GM23338 (cell line): ENCODE measurements around the gene FLNC. TPM values are rescaled to one million over a fixed set of nuclear protein-coding genes. Genes with fewer than 3 reads are reported as not detected.

ENCODE experiments used
- ATAC-seq: fragments of 200-7000 bp; cut with Tn5 transposase; 3 replicates; pipeline ENCODE4 v1.9.1; 2020
- DNase-seq: peaks from one replicate; pipeline ENCODE4 v3.0.0-alpha.2; 2015; ENCODE audit warnings: low spot score
- H2AFZ ChIP-seq: fragments of 200-600 bp; sonication (generic); 2 replicates; pipeline ENCODE4 v1.8.0; 2016; ENCODE audit warnings: antibody characterized with exemption, mild to moderate bottlenecking, moderate library complexity
- H3F3A ChIP-seq: fragments of 200-600 bp; sonication (generic); replicated peaks from 2 replicates; pipeline ENCODE4 v1.8.0; 2017; ENCODE audit warnings: antibody characterized with exemption, mixed run types, low read depth
- H3K27ac ChIP-seq: fragments of 200-600 bp; sonication (generic); 2 replicates; pipeline ENCODE4 v1.6.1; 2016; ENCODE audit warnings: low read depth
- H3K27me3 ChIP-seq: fragments of 200-600 bp; sonication (generic); 2 replicates; pipeline ENCODE4 v1.8.0; 2016; ENCODE audit warnings: mild to moderate bottlenecking, mixed run types, moderate library complexity; ENCODE audit not compliant: insufficient read depth
- H3K36me3 ChIP-seq: fragments of 200-600 bp; sonication (generic); 2 replicates; pipeline ENCODE4 v1.8.0; 2016; ENCODE audit warnings: mild to moderate bottlenecking; ENCODE audit not compliant: insufficient read depth
- H3K4me1 ChIP-seq: fragments of 200-600 bp; sonication (generic); 2 replicates; pipeline ENCODE4 v1.8.0; 2016; ENCODE audit warnings: mild to moderate bottlenecking, moderate library complexity; ENCODE audit not compliant: insufficient read depth
- H3K4me2 ChIP-seq: fragments of 200-600 bp; sonication (generic); 2 replicates; pipeline ENCODE4 v1.7.1; 2017; ENCODE audit warnings: mixed run types
- H3K4me3 ChIP-seq: fragments of 200-600 bp; sonication (generic); 2 replicates; pipeline ENCODE4 v1.6.1; 2016; ENCODE audit warnings: mixed run types
- H3K79me2 ChIP-seq: fragments of 200-600 bp; sonication (generic); replicated peaks from 2 replicates; pipeline ENCODE4 v1.8.0; 2017; ENCODE audit warnings: mild to moderate bottlenecking; ENCODE audit not compliant: insufficient read depth
- H3K9me2 ChIP-seq: fragments of 200-600 bp; sonication (generic); 2 replicates; pipeline ENCODE4 v1.8.0; 2017; ENCODE audit not compliant: insufficient read depth
- H4K20me1 ChIP-seq: fragments of 200-600 bp; sonication (generic); replicated peaks from 2 replicates; pipeline ENCODE4 v1.8.0; 2017; ENCODE audit warnings: mild to moderate bottlenecking; ENCODE audit not compliant: insufficient read depth
- H3K27ac Mint-ChIP-seq: 2 replicates; pipeline ENCODE4 v1.8.0; 2020; ENCODE audit warnings: inconsistent platforms, mild to moderate bottlenecking, moderate library complexity, mixed read lengths
- H3K27me3 Mint-ChIP-seq: 3 replicates; pipeline ENCODE4 v1.8.0; 2022; ENCODE audit warnings: low read depth, mild to moderate bottlenecking, moderate library complexity, mixed read lengths, inconsistent platforms; ENCODE audit not compliant: insufficient read depth, poor library complexity
- H3K36me3 Mint-ChIP-seq: 3 replicates; pipeline ENCODE4 v1.8.0; 2021; ENCODE audit warnings: low read depth, mild to moderate bottlenecking, inconsistent platforms, moderate library complexity, mixed read lengths
- H3K4me1 Mint-ChIP-seq: 3 replicates; pipeline ENCODE4 v1.8.0; 2020; ENCODE audit warnings: mild to moderate bottlenecking, inconsistent platforms, mixed read lengths
- H3K4me3 Mint-ChIP-seq: 3 replicates; pipeline ENCODE4 v1.8.0; 2021; ENCODE audit warnings: moderate library complexity, mild to moderate bottlenecking, inconsistent platforms, mixed read lengths
- H3K9me3 Mint-ChIP-seq: 3 replicates; pipeline ENCODE4 v1.8.0; 2020; ENCODE audit warnings: moderate library complexity, mild to moderate bottlenecking, inconsistent platforms, mixed read lengths
- CTCF ChIP-seq, 2 experiments: fragments of 200-600 bp in 1 of 2; sonication (generic) in 1 of 2; conservative IDR thresholded peaks; 2 replicates each; pipeline versions ENCODE4 v1.5.1 to v1.6.1; 2016 to 2017; ENCODE audit warnings: antibody characterized with exemption in 2 of 2, low read depth in 2 of 2, mild to moderate bottlenecking in 2 of 2, moderate library complexity in 1 of 2
- EZH2 ChIP-seq: fragments of 200-600 bp; sonication (generic); IDR thresholded peaks from one replicate; pipeline ENCODE4 v1.8.0; 2017; ENCODE audit warnings: antibody characterized with exemption, mild to moderate bottlenecking, low read depth; ENCODE audit not compliant: unreplicated experiment
- EZH2phosphoT487 ChIP-seq: fragments of 200-600 bp; sonication (generic); IDR thresholded peaks from one replicate; pipeline ENCODE4 v1.8.1; 2018; ENCODE audit warnings: antibody characterized with exemption; ENCODE audit not compliant: unreplicated experiment
- JUNB ChIP-seq: IDR thresholded peaks from one replicate; pipeline ENCODE4 v1.6.1; 2016; ENCODE audit warnings: antibody characterized with exemption; ENCODE audit not compliant: unreplicated experiment
- ZNF114 ChIP-seq: fragments of 250-450 bp; sonication (Bioruptor Pico); IDR thresholded peaks from 2 replicates; pipeline ENCODE4 v1.5.0; 2020; ENCODE audit warnings: mild to moderate bottlenecking, moderate library complexity
- ZNF462 ChIP-seq: fragments of 250-450 bp; sonication (Bioruptor Pico); IDR thresholded peaks from 2 replicates; pipeline ENCODE4 v1.5.0; 2020; ENCODE audit warnings: mild to moderate bottlenecking, moderate library complexity
- polyA plus RNA-seq: library from polyadenylated mRNA; unstranded; fragments of >200 nt; fragmentation: Nextera tagmentation; extraction: Ambion mirVana; gene quantifications from 2 replicates; pipeline ENCODE4 v1.2.1, GENCODE V29; 2016
- total RNA-seq: library from RNA; depleted of rRNA; stranded (reverse); fragments of >200 nt; shearing (Covaris generic); gene quantifications from 2 replicates; pipeline ENCODE4 v1.2.3, GENCODE V29; 2014

Gene FLNC
- total and polyA plus RNA-seq, 2 experiments from 2014 or later: 0.65 to 11.8 TPM

GRCh38 chr7:128829391-128830166, 627 bp upstream of the FLNC start:
- Histone ChIP-seq H3K9me2 (no peaks in the 10 kb centered on the region), H4K20me1 (no peaks in the 10 kb centered on the region), H3K79me2 (no peaks in the 10 kb centered on the region), H3K27ac (no peak overlapping the region), H3K4me3 (peak overlapping the region; percentile 76), H3F3A (peaks cover 6% of the 10 kb centered on the region), H3K27me3 (peaks cover 42% of the 10 kb centered on the region), H3K4me1 (peaks cover 28% of the 10 kb centered on the region), H2AFZ (0 out of 2 replicates have a peak overlapping the region, but pooled peaks have one; percentile 66), H3K36me3 (no peaks in the 10 kb centered on the region), H3K4me2 (peak overlapping the region; percentile 83)
- no peaks in the 10 kb centered on the region for H3K36me3 Mint-ChIP-seq
- no peak overlapping the region for H3K27ac Mint-ChIP-seq
- peak overlapping the region; percentile 69 for H3K4me3 Mint-ChIP-seq
- TF ChIP-seq CTCF (conservative IDR thresholded peaks at IDR 0.05; ENCODE audit: low read depth in 2 of 2): no peak
- TF ChIP-seq JUNB: no peak
- TF ChIP-seq EZH2: peak; percentile 52
- no peak for TF ChIP-seq ZNF462 (CRISPR knock-in tag)
- TF ChIP-seq ZNF114 (CRISPR knock-in tag): no peak
- TF ChIP-seq EZH2phosphoT487: no peak
- H3K4me1 Mint-ChIP-seq: peaks cover 36% of the 10 kb centered on the region
- H3K9me3 Mint-ChIP-seq: no peaks in the 10 kb centered on the region
- no peak for ATAC-seq
- H3K27me3 Mint-ChIP-seq: peaks cover 49% of the 10 kb centered on the region
- peak; percentile 29 for DNase-seq
